GM12874 (cell line): ENCODE data around the gene LIAS.

Experiments used
- TF ChIP-seq, protein P1 (sequence below): IDR thresholded peaks from 2 replicates; pipeline ENCODE4 v1.5.1; 2011; ENCODE audit warnings: low read depth, mild to moderate bottlenecking, control low read depth, low read length, moderate library complexity; ENCODE audit not compliant: insufficient read depth

Gene LIAS

GRCh38 chr4:39514888-39515401, 56.1 kb downstream of the LIAS start:
- TF ChIP-seq, protein P1, sequence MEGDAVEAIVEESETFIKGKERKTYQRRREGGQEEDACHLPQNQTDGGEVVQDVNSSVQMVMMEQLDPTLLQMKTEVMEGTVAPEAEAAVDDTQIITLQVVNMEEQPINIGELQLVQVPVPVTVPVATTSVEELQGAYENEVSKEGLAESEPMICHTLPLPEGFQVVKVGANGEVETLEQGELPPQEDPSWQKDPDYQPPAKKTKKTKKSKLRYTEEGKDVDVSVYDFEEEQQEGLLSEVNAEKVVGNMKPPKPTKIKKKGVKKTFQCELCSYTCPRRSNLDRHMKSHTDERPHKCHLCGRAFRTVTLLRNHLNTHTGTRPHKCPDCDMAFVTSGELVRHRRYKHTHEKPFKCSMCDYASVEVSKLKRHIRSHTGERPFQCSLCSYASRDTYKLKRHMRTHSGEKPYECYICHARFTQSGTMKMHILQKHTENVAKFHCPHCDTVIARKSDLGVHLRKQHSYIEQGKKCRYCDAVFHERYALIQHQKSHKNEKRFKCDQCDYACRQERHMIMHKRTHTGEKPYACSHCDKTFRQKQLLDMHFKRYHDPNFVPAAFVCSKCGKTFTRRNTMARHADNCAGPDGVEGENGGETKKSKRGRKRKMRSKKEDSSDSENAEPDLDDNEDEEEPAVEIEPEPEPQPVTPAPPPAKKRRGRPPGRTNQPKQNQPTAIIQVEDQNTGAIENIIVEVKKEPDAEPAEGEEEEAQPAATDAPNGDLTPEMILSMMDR, result no peak

- TF ChIP-seq, protein P1, result no peak
These were observed 57.6 kb downstream of the LIAS start for GRCh38 chr4:39516407-39516966.

- TF ChIP-seq, protein P1, result no peak
These were observed 59.6 kb downstream of the LIAS start for GRCh38 chr4:39518484-39518883.

GRCh38 chr4:39521253-39521919, 62.5 kb downstream of the LIAS start:
- TF ChIP-seq, protein P1, result no peak

DNA sequence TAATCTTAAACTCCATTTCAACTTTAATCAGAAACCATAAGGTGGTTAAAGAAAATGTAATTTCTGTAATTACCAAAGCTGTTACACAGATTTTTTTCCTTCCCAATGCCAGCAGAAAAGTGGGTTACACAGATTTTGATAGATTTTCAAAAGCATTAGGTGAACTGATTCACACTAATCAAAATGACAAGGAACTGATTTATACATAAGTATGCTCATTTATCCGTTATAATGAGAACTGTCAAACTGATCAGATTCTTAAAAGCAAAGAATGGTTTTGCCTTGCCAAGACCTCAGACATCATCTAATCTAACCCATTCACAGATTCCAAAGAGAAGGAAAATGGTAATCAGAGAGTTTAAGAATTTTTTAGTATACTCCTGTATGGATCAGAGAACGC, 63.2 kb downstream of the LIAS start:
- TF ChIP-seq, protein P1, result no peak

GRCh38 chr4:39524161-39524957, 65.5 kb downstream of the LIAS start:
- TF ChIP-seq, protein P1, result no peak

GRCh38 chr4:39525822-39526690, 67.2 kb downstream of the LIAS start:
- TF ChIP-seq, protein P1, result no peak
